ENCODE data around the gene THADA. TPM values are rescaled to one million over a fixed set of nuclear protein-coding genes. Genes with fewer than 3 reads are reported as not detected.

The THADA gene
- total and polyA plus RNA-seq, 10 donors, result 14.2 to 51.3 (median 40.0) TPM

- Histone ChIP-seq H3K4me3 (no peak overlapping the region), H3K27me3 (replicated peaks in 1 of 7) (no peaks in the 10 kb centered on the region), H3K27ac (peak overlapping the region in 5 of 8 donors; percentile 8 to 41 (median 28)), H3K9me3 (no peaks in the 10 kb centered on the region), H3K4me1 (peaks cover 0 to 41% (median 7%) of the 10 kb centered on the region in 6 donors), H3K36me3 (peaks cover 0 to 17% (median 0%) of the 10 kb centered on the region in 6 donors)
- WGBS, 5 donors, result 76 to 88% (median 81%) methylated on average over 3 of the region's 3 CpGs
- no peak for DNase-seq
- intact Hi-C loops (cut with DNase I; ENCODE audit: low total_unique reads), result no loop called here
- TF ChIP-seq CTCF (IDR thresholded peaks at IDR 0.05 in 8 of 11, conservative IDR thresholded peaks at IDR 0.05 in 3 of 11), result no peak
- no peak for TF ChIP-seq POLR2AphosphoS5 (IDR thresholded peaks at IDR 0.05)
- no peak for TF ChIP-seq POLR2A (IDR thresholded peaks at IDR 0.05)
Observed at GRCh38 chr2:43349904-43350303, 245.9 kb downstream of the THADA start.

- Histone ChIP-seq H3K9me3 (no peaks in the 10 kb centered on the region), H3K36me3 (peaks cover 0 to 18% (median 0%) of the 10 kb centered on the region in 6 donors), H3K4me3 (no peak overlapping the region), H3K27ac (peak overlapping the region in 7 of 8 donors; percentile 2 to 49 (median 28)), H3K27me3 (replicated peaks in 1 of 7) (no peaks in the 10 kb centered on the region), H3K4me1 (peaks cover 4 to 49% (median 13%) of the 10 kb centered on the region in 6 donors)
- intact Hi-C loops (cut with DNase I; ENCODE audit: low total_unique reads), result no loop called here
- TF ChIP-seq POLR2A (IDR thresholded peaks at IDR 0.05) (no peak), CTCF (IDR thresholded peaks at IDR 0.05 in 8 of 11, conservative IDR thresholded peaks at IDR 0.05 in 3 of 11) (no peak), POLR2AphosphoS5 (IDR thresholded peaks at IDR 0.05) (no peak)
- 45 to 66% (median 55%) methylated on average over 1 of the region's 1 CpG for WGBS, 5 donors
- no peak for DNase-seq
Observed at GRCh38 chr2:43348908-43349661, 246.8 kb downstream of the THADA start.

GRCh38 chr2:43347746-43348145, 248.1 kb downstream of the THADA start:
- WGBS, 5 donors, result 84 to 91% (median 89%) methylated on average over 4 of the region's 4 CpGs
- Histone ChIP-seq H3K27me3 (replicated peaks in 1 of 7) (no peaks in the 10 kb centered on the region), H3K4me3 (no peak overlapping the region), H3K27ac (peak overlapping the region in 1 of 8 donors; percentile 22), H3K4me1 (peaks cover 7 to 55% (median 16%) of the 10 kb centered on the region in 6 donors), H3K36me3 (peaks cover 0 to 32% (median 3%) of the 10 kb centered on the region in 6 donors), H3K9me3 (no peaks in the 10 kb centered on the region)
- DNase-seq, result no peak
- intact Hi-C loops (cut with DNase I; ENCODE audit: low total_unique reads), result no loop called here
- no peak for TF ChIP-seq POLR2AphosphoS5 (IDR thresholded peaks at IDR 0.05)
- no peak for TF ChIP-seq CTCF (IDR thresholded peaks at IDR 0.05 in 8 of 11, conservative IDR thresholded peaks at IDR 0.05 in 3 of 11)
- no peak for TF ChIP-seq POLR2A (IDR thresholded peaks at IDR 0.05)
